ENCODE results near the gene DNTT. TPM values are rescaled to one million over a fixed set of nuclear protein-coding genes. Genes with fewer than 3 reads are reported as not detected.

Gene DNTT
- total and polyA plus RNA-seq, 7 donors, result not detected

GRCh38 chr10:96377816-96378294, 73.6 kb downstream of the DNTT start:
- intact Hi-C loops (cut with DNase I), result loop anchor here (1.0 to 10.0 kb wide), 3 partner anchors 12 to 659 kb away; partner anchors contain the start of gene TM9SF3
- WGBS, 2 donors, result 66 to 73% methylated on average over 6 of the region's 6 CpGs

GRCh38 chr10:96378741-96379140, 74.5 kb downstream of the DNTT start:
- Histone ChIP-seq H3K4me1 (peaks cover 0 to 66% (median 63%) of the 10 kb centered on the region in 4 donors), H3K27me3 (no peaks in the 10 kb centered on the region), H3K27ac (peak overlapping the region in 3 of 4 donors; percentile 51 to 74 (median 68)), H3K9me3 (no peaks in the 10 kb centered on the region), H3K36me3 (no peaks in the 10 kb centered on the region), H3K4me3 (no peak overlapping the region)
- intact Hi-C loops (cut with DNase I), result loop anchor here (1.0 to 10.0 kb wide), 3 partner anchors 12 to 659 kb away; partner anchors contain the start of gene TM9SF3
- WGBS, 2 donors, result 60 to 85% methylated on average over 15 of the region's 15 CpGs
- peak; percentile 57 for DNase-seq
- TF ChIP-seq POLR2A (IDR thresholded peaks at IDR 0.05), result no peak
- no peak for TF ChIP-seq CTCF (IDR thresholded peaks at IDR 0.05)
- TF ChIP-seq EP300 (IDR thresholded peaks at IDR 0.05), result no peak
- TF ChIP-seq POLR2AphosphoS5 (IDR thresholded peaks at IDR 0.05), result no peak

More at GRCh38 chr10:96377816-96378294, 73.6 kb downstream of the DNTT start:
- no peak overlapping the region for H3K4me3 ChIP-seq
- H3K27ac ChIP-seq, result peak overlapping the region in 3 of 4 donors; percentile 51 to 74 (median 68)
- no peaks in the 10 kb centered on the region for H3K36me3 ChIP-seq
- DNase-seq, result peak; percentile 97
- H3K27me3 ChIP-seq, result no peaks in the 10 kb centered on the region
- H3K9me3 ChIP-seq, result no peaks in the 10 kb centered on the region
- peaks cover 0 to 66% (median 63%) of the 10 kb centered on the region in 4 donors for H3K4me1 ChIP-seq
- TF ChIP-seq EP300 (IDR thresholded peaks at IDR 0.05), result peak in 3 of 4 donors; percentile 47 to 91 (median 75)
- TF ChIP-seq POLR2A (IDR thresholded peaks at IDR 0.05), result no peak
- peak; percentile 93 to 99 (median 96) for TF ChIP-seq POLR2AphosphoS5 (IDR thresholded peaks at IDR 0.05)
- no peak for TF ChIP-seq CTCF (IDR thresholded peaks at IDR 0.05)

GRCh38 chr10:96379758-96380157, 75.5 kb downstream of the DNTT start:
- no peaks in the 10 kb centered on the region for H3K36me3 ChIP-seq
- H3K27me3 ChIP-seq, result no peaks in the 10 kb centered on the region
- 71 to 86% methylated on average over 8 of the region's 8 CpGs for WGBS, 2 donors
- H3K4me1 ChIP-seq, result peaks cover 0 to 63% (median 60%) of the 10 kb centered on the region in 4 donors
- no peak for TF ChIP-seq POLR2AphosphoS5 (IDR thresholded peaks at IDR 0.05)
- TF ChIP-seq EP300 (IDR thresholded peaks at IDR 0.05), result no peak
- no peak for TF ChIP-seq CTCF (IDR thresholded peaks at IDR 0.05)
- no peak for TF ChIP-seq POLR2A (IDR thresholded peaks at IDR 0.05)
- no peak overlapping the region for H3K27ac ChIP-seq
- intact Hi-C loops (cut with DNase I), result loop anchor here (5.0 to 10.0 kb wide), 2 partner anchors 205 to 658 kb away; partner anchors contain the start of gene TM9SF3
- no peaks in the 10 kb centered on the region for H3K9me3 ChIP-seq
- no peak overlapping the region for H3K4me3 ChIP-seq
- no peak for DNase-seq

- Histone ChIP-seq H3K4me3 (no peak overlapping the region), H3K4me1 (peaks cover 0 to 54% (median 51%) of the 10 kb centered on the region in 4 donors), H3K27me3 (no peaks in the 10 kb centered on the region), H3K9me3 (no peaks in the 10 kb centered on the region), H3K27ac (no peak overlapping the region), H3K36me3 (no peaks in the 10 kb centered on the region)
- WGBS, 2 donors, result 92 to 97% methylated on average over 7 of the region's 7 CpGs
- no peak for DNase-seq
- intact Hi-C loops (cut with DNase I), result no loop called here
- TF ChIP-seq POLR2AphosphoS5 (IDR thresholded peaks at IDR 0.05) (no peak), CTCF (IDR thresholded peaks at IDR 0.05) (no peak), EP300 (IDR thresholded peaks at IDR 0.05) (no peak), POLR2A (IDR thresholded peaks at IDR 0.05) (no peak)
Observed at GRCh38 chr10:96380821-96381220, 76.6 kb downstream of the DNTT start.

Data from sigmoid colon (tissue), 7 donors.